GM19023 (cell line): ENCODE measurements around the gene PTPRJ.
"Not testable (repeated sequence)": the region's sequence is repeated elsewhere in the genome, so short reads cannot be mapped to it uniquely, and the experiment has no call there.

Source experiments
- ATAC-seq: cut with Tn5 transposase; IDR thresholded peaks from one replicate; pipeline ENCODE4 v1.9.1; 2021; ENCODE audit warnings: mild to moderate bottlenecking, moderate library complexity; ENCODE audit not compliant: unreplicated experiment

The PTPRJ gene

DNA sequence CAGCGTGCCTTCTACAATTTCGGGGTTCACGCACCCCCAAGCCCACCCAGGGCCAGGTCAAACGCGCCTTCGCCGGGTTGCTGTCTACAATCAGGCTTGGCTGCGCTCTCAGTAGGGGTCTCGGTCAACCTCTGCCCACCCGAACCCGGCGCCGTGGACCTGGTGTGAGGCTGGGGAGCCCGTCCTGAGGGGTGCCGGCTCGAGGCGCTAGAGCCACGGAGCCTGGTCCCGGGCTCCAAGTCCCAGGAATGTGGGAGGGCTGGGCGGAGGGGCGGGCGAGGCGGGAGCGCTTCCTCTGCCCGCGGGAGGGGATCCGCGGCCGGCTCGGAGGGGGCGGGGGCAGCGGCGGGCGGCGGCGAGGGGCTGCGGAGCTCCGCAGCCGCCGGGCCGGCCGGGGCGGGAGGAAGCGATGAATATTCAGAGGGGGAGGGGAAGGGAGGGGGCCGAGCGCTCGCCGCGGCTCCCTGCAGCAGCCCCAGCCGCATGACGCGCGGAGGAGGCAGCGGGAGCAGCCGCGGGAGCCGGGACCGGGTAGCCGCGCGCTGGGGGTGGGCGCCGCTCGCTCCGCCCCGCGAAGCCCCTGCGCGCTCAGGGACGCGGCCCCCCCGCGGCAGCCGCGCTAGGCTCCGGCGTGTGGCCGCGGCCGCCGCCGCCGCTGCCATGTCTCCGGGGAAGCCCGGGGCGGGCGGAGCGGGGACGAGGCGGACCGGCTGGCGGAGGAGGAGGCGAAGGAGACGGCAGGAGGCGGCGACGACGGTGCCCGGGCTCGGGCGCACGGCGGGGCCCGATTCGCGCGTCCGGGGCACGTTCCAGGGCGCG, at the start of gene PTPRJ:
TSS of gene PTPRJ (plus strand) at position 472 of the 819 bp plus-strand sequence. CDS start 354 bp downstream, outside the sequence.
- peak; percentile 47 for ATAC-seq

DNA sequence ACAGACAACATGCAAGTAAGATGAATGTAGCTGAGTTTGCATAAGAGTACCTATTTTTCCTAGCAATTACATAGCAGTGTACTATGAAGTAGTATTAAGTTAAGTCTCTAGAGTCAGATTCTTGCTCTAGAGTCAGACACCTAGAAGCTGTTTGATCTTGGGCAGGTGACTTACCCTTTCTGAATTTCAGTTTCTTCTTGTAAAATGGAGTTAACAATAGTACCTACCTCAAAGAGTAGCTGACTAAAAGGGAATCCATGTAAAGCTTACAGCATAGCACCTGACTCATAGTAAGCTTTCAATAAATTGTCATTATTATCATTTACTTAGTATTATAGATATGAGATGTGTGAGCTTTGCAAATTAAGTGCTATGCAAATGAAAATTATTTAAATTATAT, 47.8 kb upstream of the PTPRJ start:
- no peak for ATAC-seq

DNA sequence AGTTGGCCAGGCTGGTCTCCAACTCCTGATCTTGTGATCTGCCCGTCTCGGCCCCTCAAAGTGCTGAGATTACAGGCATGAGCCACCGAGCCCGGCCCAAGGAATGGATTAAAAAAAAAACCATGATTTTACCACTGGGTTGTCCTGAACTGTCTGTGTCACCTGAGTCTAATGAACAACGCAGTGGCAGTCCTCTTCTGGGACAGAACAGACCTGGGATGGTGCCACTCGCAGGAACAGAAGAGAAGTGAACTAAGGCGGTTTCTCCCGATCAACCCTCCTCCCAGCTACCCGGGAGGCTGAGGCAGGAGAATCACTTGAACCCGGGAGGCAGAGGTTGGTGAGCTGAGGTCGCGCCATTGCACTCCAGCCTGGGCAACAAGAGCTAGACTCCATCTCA, 46.6 kb upstream of the PTPRJ start:
- ATAC-seq = not testable (repeated sequence)

DNA sequence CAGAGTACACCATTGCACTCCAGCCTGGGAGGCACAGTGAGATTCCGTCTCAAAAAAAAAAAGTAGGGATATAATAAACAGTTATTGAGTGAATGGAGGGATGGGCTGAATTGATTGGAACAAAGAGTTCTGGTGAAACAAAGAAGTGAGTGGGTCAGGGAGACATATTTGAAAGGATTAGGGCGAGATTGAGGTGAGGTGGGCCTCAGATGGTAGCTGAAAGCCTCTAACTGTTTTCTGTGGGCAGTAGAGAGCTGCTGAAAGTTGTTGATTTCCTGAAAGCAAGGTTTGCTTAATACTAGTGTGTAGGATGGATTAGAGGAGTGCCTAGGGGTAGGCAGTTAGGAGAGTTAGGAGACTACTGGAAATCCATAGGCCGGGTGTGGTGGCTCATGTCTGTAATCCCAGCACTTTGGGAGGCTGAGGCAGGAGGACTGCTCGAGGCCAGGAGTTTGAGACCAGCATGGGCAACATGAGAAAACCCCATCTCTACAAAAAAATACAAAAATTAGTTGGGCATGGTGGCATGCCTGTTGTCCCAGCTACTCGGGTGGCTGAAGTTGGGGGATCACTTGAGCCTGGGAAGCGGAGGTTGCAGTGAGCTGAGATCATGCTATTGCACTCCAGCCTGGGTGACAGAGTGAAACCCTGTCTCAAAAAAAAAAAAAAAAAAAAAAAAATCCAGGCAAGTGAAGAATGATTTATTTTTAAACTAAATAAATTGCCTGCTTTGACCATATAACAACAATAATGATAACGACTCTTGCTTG, 41.4 kb upstream of the PTPRJ start:
- no peak for ATAC-seq

DNA sequence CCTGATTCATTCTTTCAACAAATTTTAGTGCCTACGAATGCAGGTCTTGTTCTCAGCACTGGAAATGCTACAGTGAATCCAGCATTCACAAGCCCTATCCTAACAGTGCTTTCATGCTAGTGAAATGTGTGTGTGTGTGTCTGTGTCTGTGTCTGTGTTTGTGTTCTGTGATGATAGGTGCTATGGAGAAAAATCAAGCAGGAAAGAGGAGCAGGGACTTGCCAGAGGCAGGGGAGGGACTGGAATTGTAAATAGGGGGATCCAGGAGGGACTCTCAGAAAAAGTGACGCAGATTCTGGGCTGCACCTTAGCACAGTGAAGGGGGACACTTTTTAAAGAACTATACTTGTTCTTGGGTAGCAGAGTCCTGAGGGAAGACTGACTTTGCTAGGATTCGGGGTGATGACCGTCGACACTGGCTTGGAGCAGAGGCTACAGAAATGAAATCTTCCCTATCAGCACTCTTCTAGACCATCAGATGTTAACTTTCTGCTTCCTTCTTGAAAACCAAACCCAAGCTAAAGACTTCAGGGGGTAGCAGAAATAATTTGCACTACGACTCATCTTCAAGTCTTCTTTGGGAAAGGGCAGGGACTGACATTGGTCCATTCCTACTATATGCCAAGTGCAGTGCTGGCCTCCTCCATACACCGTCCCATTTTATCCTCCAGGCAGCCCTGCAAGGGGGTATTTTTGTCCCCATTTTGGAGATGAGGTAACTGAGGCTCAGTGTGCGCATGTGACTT, 39.3 kb upstream of the PTPRJ start:
- no peak for ATAC-seq

DNA sequence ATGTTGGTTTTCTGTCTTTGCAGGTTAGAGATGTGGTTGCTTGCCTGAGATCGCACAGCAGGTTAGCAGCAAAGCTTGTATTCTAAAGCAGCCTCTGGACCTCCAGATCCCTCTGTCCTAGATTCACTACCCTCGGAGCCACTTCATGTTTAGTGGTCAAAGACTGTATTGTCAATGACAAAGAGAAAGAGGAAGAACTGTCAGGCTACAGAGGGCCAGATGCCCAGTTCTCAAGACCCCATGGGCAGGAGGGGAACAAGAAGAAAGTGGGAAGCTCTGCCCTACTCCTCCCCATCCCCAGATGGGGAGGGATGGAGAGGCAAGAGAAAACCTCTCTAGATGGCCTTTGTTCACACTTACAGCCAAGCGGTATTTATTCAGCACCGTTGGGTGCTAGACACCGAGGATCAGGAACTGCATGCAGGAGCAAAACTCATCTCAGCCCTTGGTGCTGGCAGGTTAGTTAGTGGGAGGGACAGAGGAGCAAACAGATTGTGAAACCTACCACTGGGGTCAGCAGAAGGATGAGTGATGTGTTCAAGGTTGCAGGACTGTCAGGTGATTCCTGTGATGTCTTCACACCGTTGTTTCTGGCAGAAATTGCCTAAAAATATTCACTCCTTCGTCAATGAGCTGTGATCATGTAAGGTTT, 38.3 kb upstream of the PTPRJ start:
- no peak for ATAC-seq

DNA sequence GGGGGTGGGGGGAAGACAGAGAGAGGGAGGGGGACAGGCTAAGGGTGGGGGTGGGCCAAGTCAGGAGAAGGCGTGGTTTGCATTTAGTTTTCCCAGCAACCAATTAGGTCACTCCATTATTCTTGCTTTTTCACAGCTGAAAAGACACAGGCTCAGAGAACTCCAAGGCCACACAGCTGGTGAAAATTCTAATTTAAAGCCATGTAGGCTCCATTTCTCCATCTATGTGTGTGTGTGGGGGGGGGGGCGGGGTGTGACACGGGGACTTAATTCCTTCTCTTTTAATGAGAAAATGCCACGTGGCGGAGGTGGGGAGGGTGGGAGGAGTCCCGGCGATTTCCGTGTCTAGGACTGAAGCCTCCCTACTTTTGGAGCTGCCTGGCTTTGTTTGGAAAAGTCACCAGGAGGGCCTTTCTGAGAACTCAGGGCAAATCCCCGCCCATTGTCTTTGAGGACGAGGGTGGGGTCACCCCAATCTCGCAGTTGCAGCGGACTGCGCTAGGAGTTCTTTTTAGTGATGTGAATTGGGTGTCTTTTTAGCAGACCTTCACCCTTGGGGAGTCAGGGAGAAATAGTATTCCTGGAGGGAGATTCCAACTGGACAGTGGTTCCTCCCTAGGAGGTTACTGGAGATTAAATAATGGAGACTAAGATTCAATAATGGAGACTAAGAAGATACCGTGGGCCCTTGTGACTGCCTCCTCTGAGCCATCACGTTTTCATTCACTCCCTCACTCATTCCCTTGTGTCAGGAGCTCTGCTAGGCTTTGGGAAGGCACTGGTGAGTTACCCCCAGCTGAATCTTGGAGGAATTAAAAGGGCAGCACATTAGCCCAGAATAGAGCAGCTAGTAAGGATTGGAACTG, 36.4 kb upstream of the PTPRJ start:
- ATAC-seq = no peak

DNA sequence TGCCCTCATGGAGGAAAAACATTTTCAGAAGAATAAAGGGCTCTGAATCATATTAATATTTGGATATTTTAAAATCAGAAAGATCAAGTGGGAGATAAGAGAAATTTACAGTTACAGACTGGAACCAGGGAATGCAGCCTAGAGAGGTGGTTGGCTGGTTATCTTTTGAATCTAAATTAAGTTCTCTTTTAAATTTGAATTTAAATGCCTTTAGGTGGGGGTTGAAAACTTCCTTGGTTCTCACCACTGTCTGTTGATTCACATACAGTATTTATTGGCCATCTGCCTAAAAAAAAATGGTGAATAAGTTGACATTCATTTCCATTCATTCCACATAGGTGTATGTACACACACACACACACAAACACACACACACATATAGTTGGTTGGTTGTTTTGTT, 35.7 kb upstream of the PTPRJ start:
- ATAC-seq = no peak

DNA sequence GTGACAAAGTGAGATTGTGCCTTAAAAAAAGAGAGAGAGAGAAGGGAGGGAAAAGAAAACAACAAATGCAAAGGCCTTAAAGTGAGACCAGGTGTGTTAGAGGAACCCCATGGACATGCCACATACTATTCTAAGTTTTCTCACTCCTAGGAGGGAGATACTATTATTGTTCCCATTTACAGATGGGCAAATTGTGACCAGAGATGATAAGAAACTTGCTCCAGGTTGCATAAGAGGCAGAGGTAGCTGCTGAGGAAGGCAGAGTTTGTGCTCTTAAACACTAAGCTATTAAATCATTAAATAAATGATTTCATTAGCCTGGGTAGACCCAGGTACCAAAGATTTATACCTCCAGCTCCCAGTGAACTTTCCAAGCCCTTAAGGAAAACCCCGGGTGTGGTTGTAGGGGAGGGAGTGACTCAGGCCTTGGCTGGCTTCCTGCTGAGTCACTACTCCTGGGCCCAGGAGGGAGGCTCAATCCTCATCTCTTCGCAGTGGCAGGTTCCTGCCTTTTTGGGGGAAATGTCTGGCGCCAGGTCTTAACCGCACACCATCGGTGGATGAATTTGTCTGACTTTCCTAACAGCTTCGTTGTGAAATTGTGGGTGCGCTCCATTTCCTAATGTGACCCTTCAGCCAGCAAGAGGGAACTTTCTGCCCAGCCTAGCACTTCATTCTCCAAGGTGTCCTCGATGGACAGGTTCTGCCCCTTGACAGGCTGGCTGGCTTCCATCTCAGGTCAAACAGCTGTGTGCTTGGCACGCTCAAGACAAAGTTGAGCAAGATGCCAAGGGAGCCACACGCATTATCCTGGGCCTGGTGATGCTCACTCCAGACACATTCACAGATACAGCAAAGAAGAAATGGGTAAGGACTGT, 33.4 kb upstream of the PTPRJ start:
- ATAC-seq = no peak

DNA sequence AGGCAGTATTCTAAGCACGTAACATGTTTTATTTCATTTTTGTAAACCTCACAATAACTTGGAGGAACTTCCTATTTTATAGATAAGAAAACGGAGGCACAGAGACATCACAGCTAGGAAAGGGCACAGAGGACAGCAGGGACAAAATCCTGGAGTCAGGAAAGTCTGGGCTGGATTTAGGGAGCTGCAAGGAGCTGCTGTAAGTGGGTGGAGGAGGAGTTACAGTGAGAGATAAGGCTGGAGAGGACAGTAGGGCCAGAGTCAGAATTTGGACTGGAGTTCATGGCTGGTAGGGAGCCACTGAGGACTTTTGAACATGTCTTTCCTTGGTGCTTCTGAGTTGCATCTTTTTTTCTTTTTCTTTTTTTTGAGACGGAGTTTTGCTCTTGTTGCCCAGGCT, 32.2 kb upstream of the PTPRJ start:
- ATAC-seq = no peak

DNA sequence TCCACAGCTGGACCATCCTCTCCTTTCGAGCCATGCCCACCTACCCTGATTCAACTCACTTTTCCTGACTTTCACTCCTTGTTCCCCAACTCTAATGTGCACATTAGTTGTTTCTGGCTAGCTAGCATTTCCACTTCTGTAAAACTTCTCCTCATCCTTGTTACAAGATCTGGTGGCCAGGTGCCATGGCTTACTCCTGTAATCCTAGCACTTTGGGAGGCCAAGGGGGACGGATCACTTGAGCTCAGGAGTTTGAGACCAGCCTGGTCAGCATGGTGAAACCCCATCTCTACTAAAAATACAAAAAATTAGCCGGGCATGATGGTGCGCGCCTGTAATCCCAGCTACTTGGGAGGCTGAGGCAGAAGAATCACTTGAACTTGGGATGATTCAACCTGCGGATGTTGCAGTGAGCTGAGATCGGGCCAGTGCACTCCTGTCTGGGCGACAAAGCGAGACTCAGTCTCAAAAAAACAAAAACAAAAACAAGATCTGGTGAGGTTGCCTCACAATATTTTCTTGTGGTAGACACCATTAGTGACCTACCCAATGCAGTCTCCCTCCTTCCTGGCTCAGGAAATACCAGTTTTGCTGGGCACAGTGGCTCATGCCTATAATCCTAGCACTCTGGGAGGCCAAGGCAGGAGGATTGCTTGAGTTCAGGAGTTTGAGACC, 31.2 kb upstream of the PTPRJ start:
- not testable (repeated sequence) for ATAC-seq

DNA sequence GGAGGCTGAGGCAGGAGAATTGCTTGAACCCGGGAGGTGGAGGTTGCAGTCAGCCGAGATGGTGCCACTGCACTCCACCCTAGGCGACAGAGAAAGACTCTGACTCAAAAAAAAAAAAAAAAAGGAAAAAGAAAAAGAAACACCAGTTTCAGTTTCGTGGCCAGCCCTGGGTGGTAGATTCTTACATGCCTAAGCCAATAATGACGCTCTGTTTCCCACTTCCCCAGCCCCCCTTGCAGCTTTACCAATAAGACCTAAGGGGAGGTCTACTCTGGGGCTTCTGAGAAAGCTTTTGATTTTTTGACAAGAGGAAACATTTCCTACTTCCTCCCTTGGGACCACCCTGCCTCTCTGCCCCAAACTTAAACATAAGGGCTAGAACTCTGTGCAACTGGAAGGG, 30.0 kb upstream of the PTPRJ start:
- peak; percentile 47 for ATAC-seq

DNA sequence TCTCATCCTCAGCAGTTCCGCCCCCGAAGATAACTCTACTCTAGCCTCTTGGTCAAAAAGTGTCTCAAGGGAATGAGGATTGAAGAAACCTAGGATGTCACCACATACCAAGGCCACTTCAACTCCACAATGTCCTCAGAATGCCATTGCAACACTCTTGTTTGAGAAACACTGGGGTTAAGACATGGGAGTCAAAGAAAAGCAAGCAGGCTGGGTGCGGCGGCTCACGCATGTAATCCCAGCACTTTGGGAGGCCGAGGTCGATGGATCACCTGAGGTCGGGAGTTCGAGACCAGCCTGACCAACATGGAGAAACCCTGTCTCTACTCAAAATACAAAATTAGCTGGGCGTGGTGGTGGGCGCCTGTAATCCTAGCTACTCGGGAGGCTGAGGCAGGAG, 28.9 kb upstream of the PTPRJ start:
- ATAC-seq = not testable (repeated sequence)

DNA sequence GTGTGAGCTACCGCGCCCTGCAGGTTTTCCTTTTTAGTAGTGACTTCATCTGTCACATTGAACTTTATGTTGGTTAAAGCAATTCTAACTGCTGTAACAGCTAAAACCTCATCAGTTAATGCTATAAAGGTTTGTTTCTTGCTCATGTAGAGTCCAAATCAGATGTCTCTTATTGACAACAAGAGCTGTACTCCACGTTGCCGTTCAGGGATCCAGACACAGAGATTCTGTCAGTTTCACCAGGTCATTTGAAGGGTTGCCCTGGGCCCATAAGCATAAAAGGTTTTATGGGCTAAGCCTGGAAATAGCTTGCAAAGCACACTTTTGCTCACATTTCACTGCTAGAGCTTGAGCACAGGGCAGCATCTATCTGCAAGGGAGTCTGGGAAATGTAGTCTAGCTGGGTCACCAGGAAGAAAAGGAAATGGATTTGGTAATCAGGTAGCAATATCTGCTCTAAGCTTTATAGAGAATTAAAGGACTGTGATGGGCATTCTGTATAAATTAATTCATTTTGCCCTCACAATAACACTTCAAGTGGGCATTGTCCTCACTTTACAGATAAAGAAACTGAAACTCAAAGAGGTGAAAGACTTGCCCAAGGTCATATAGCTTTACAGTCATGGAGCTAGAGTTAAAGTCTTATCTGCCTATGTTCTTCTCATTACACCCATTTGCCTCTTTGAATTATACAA, 25.2 kb upstream of the PTPRJ start:
- no peak for ATAC-seq

DNA sequence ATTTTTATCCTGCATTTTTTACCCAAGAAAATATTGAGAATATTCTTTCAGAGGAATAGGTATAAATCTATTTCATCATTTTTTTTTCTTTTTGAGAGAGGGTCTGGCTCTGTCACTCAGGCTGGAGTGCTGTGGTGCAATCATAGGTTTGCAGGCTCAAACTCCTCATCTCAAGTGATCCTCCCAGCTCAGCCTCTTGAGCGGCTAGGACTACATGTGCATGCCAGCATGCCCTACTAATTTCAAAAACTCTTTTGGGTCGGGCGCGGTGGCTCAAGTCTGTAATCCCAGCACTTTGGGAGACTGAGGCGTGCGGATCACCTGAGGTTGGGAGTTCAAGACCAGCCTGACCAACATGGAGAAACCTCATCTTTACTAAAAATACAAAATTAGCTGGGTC, 20.3 kb upstream of the PTPRJ start:
- ATAC-seq = no peak

DNA sequence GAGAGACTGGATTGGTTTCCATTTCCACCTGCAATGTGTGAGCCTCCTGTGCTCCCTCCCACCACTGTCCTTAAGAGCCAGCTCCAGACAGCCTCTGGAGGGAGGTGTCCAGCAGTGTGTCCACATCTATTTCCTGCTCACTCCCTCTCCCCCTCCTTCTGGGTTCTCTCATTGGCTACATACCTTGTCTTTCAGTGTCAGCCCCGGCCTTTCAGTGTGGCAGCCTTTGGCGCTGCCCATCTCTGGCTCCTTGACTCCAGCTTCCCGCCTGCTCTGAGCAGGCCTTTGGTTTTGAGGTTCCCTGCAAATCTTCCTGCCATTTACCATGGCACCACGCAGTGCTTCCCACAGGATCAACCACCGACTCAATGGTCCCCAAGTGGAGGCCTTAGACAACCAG, 19.0 kb upstream of the PTPRJ start:
- no peak for ATAC-seq

DNA sequence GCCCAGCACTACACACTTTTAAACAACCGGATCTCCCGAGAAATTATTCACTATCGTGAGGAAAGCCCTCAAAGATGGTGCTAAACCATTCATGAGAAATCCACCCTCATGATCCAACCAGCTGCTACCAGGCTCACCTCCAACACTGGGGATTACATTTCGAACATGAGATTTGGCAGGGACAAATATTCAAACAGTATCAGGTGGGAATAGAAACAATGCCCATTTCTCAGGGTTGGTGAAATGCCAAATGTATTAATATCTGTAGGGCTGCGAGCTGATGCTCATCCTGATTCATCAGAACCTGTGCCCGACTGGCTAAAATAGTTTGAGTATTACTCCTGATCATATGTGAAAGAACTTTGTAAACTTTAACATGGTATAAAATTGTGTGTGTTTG, 15.8 kb upstream of the PTPRJ start:
- no peak for ATAC-seq
